ENCODE measurements around the gene SLC8A1.

Gene SLC8A1

GRCh38 chr2:40193670-40194026 lies 258.2 kb downstream of the SLC8A1 start:
- no peak for DNase-seq (ENCODE audit: low read depth in 2 of 2)

- no peak for DNase-seq (ENCODE audit: low read depth in 2 of 2)
Observed at GRCh38 chr2:40192864-40193669, 258.8 kb downstream of the SLC8A1 start.

GRCh38 chr2:40190457-40190856 lies 261.4 kb downstream of the SLC8A1 start:
- DNase-seq (ENCODE audit: low read depth in 2 of 2), result no peak

GRCh38 chr2:40189881-40190280 lies 262.0 kb downstream of the SLC8A1 start:
- no peak for DNase-seq (ENCODE audit: low read depth in 2 of 2)

GRCh38 chr2:40187054-40187453 lies 264.8 kb downstream of the SLC8A1 start:
- DNase-seq (ENCODE audit: low read depth in 2 of 2), result no peak

GRCh38 chr2:40184551-40184950 lies 267.3 kb downstream of the SLC8A1 start:
- no peak for DNase-seq (ENCODE audit: low read depth in 2 of 2)

- DNase-seq (ENCODE audit: low read depth in 2 of 2), result no peak
Observed at GRCh38 chr2:40181855-40182254, 270.0 kb downstream of the SLC8A1 start.

- DNase-seq (ENCODE audit: low read depth in 2 of 2), result no peak
Observed at GRCh38 chr2:40179801-40180200, 272.1 kb downstream of the SLC8A1 start.

- no peak for DNase-seq (ENCODE audit: low read depth in 2 of 2)
Observed at GRCh38 chr2:40178971-40179370, 272.9 kb downstream of the SLC8A1 start.

GRCh38 chr2:40178171-40178778 lies 273.6 kb downstream of the SLC8A1 start:
- no peak for DNase-seq (ENCODE audit: low read depth in 2 of 2)

GRCh38 chr2:40177366-40177765 lies 274.5 kb downstream of the SLC8A1 start:
- DNase-seq (ENCODE audit: low read depth in 2 of 2), result no peak

GRCh38 chr2:40173276-40173675 lies 278.6 kb downstream of the SLC8A1 start:
- no peak for DNase-seq (ENCODE audit: low read depth in 2 of 2)

GRCh38 chr2:40169856-40170255 lies 282.0 kb downstream of the SLC8A1 start:
- no peak for DNase-seq (ENCODE audit: low read depth in 2 of 2)

- no peak for DNase-seq (ENCODE audit: low read depth in 2 of 2)
Observed at GRCh38 chr2:40169430-40169829, 282.5 kb downstream of the SLC8A1 start.

- DNase-seq (ENCODE audit: low read depth in 2 of 2), result no peak
Observed at GRCh38 chr2:40168546-40168945, 283.3 kb downstream of the SLC8A1 start.

GRCh38 chr2:40168032-40168431 lies 283.9 kb downstream of the SLC8A1 start:
- DNase-seq (ENCODE audit: low read depth in 2 of 2), result no peak

- no peak for DNase-seq (ENCODE audit: low read depth in 2 of 2)
Observed at GRCh38 chr2:40166006-40166405, 285.9 kb downstream of the SLC8A1 start.

- no peak for DNase-seq (ENCODE audit: low read depth in 2 of 2)
Observed at GRCh38 chr2:40165509-40165844, 286.4 kb downstream of the SLC8A1 start.

- DNase-seq (ENCODE audit: low read depth in 2 of 2), result no peak
Observed at GRCh38 chr2:40164736-40165508, 287.0 kb downstream of the SLC8A1 start.

GRCh38 chr2:40161986-40162385 lies 289.9 kb downstream of the SLC8A1 start:
- DNase-seq (ENCODE audit: low read depth in 2 of 2), result no peak

GRCh38 chr2:40160751-40161218 lies 291.1 kb downstream of the SLC8A1 start:
- DNase-seq (ENCODE audit: low read depth in 2 of 2), result no peak

GRCh38 chr2:40159333-40159732 lies 292.6 kb downstream of the SLC8A1 start:
- DNase-seq (ENCODE audit: low read depth in 2 of 2), result no peak

GRCh38 chr2:40158781-40159180 lies 293.1 kb downstream of the SLC8A1 start:
- no peak for DNase-seq (ENCODE audit: low read depth in 2 of 2)

All from stimulated activated CD4-positive, alpha-beta T cell treated with anti-CD3 and anti-CD28 coated beads, Interleukin-1b, Interleukin-23, amount 100 ng/mL, for 4 hours (primary cell).